HEK293 (cell line): ENCODE results near the gene ZNF488.

Experiments
- CTCF ChIA-PET: fragments of 350-600 bp; formaldehyde crosslinking; extraction: SDS; loops from one replicate; lab custom pipeline; 2021; ENCODE audit warnings: antibody characterized with exemption; lab: Yijun Ruan, JAX
- POLR2A ChIA-PET: fragments of 300-600 bp; formaldehyde crosslinking; extraction: SDS; loops from one replicate; lab custom pipeline; 2020; ENCODE audit warnings: antibody characterized with exemption, inconsistent platforms; lab: Yijun Ruan, JAX
- H3K27ac ChIP-seq: fragments of 200-500 bp; sonication (Bioruptor generic); 2 replicates; pipeline ENCODE4 v1.5.1; 2014; ENCODE audit warnings: low read depth, low read length, control low read depth, inconsistent platforms; ENCODE audit errors: extremely low read depth
- H3K36me3 ChIP-seq, 2 experiments: fragments of 200-500 bp in 1 of 2; sonication (Bioruptor generic) in 1 of 2; 1 replicate in 1 of 2; 2 replicates in 1 of 2; pipeline ENCODE4 v1.5.1; 2014 to 2017; ENCODE audit warnings: inconsistent platforms in 2 of 2, low read length in 2 of 2; ENCODE audit not compliant: control insufficient read depth in 2 of 2, insufficient read depth in 1 of 2
- H3K4me1 ChIP-seq: fragments of 200-500 bp; sonication (Bioruptor generic); 2 replicates; pipeline ENCODE4 v1.5.1; 2014; ENCODE audit warnings: mild to moderate bottlenecking, low read length, inconsistent platforms; ENCODE audit not compliant: control insufficient read depth, insufficient read depth
- H3K4me3 ChIP-seq: 2 replicates; pipeline ENCODE4 v1.5.1; 2011; ENCODE audit warnings: low read depth, mild to moderate bottlenecking, control low read depth, low read length, moderate library complexity
- H3K9me3 ChIP-seq: fragments of 200-500 bp; sonication (Bioruptor generic); 2 replicates; pipeline ENCODE4 v1.5.1; 2014; ENCODE audit warnings: low read depth, low read length, inconsistent platforms; ENCODE audit not compliant: control insufficient read depth, insufficient read depth
- CTCF ChIP-seq: fragments of 450-650 bp; formaldehyde crosslinking; IDR thresholded peaks from 2 replicates; pipeline ENCODE4 v1.5.1; 2016; ENCODE audit warnings: missing biosample characterization, missing genetic modification characterization
- IKZF3 ChIP-seq: fragments of 450-650 bp; IDR thresholded peaks from 2 replicates; pipeline ENCODE4 v1.5.0; 2018; ENCODE audit warnings: missing biosample characterization, mild to moderate bottlenecking, missing genetic modification characterization, moderate library complexity
- MEIS1 ChIP-seq: sonication (generic); formaldehyde crosslinking; IDR thresholded peaks from 2 replicates; pipeline ENCODE4 v1.8.1; 2022; ENCODE audit warnings: missing genetic modification reagents, mild to moderate bottlenecking, borderline replicate concordance
- SCRT1 ChIP-seq: fragments of 450-650 bp; formaldehyde crosslinking; IDR thresholded peaks from 2 replicates; pipeline ENCODE4 v1.5.1; 2016; ENCODE audit warnings: missing biosample characterization, missing genetic modification characterization, borderline replicate concordance
- SP7 ChIP-seq: fragments of 450-650 bp; formaldehyde crosslinking; IDR thresholded peaks from 2 replicates; pipeline ENCODE4 v1.5.1; 2016; ENCODE audit warnings: missing biosample characterization, missing genetic modification characterization
- ZBTB44 ChIP-seq: fragments of 450-650 bp; IDR thresholded peaks from 2 replicates; pipeline ENCODE4 v1.5.1; 2018; ENCODE audit warnings: missing biosample characterization, mild to moderate bottlenecking, missing genetic modification characterization
- ZNF114 ChIP-seq: fragments of 450-650 bp; formaldehyde crosslinking; IDR thresholded peaks from 2 replicates; pipeline ENCODE4 v1.5.0; 2017; ENCODE audit warnings: missing biosample characterization, missing genetic modification characterization
- ZNF133 ChIP-seq: fragments of 450-650 bp; formaldehyde crosslinking; IDR thresholded peaks from 2 replicates; pipeline ENCODE4 v1.5.1; 2016; ENCODE audit warnings: missing biosample characterization, missing genetic modification characterization
- ZNF169 ChIP-seq: fragments of 450-650 bp; formaldehyde crosslinking; IDR thresholded peaks from 2 replicates; pipeline ENCODE4 v1.5.1; 2016; ENCODE audit warnings: missing biosample characterization, missing genetic modification characterization
- ZNF354C ChIP-seq: fragments of 450-650 bp; formaldehyde crosslinking; IDR thresholded peaks from 2 replicates; pipeline ENCODE4 v1.5.1; 2016; ENCODE audit warnings: missing biosample characterization, missing genetic modification characterization, low read depth, borderline replicate concordance
- ZNF394 ChIP-seq: fragments of 450-650 bp; formaldehyde crosslinking; IDR thresholded peaks from 2 replicates; pipeline ENCODE4 v1.5.1; 2016; ENCODE audit warnings: missing biosample characterization, missing genetic modification characterization, mild to moderate bottlenecking, moderate library complexity, borderline replicate concordance
- ZNF48 ChIP-seq: fragments of 450-650 bp; formaldehyde crosslinking; IDR thresholded peaks from 2 replicates; pipeline ENCODE4 v1.5.1; 2016; ENCODE audit warnings: missing biosample characterization, missing genetic modification characterization
- ZNF501 ChIP-seq: fragments of 450-650 bp; formaldehyde crosslinking; IDR thresholded peaks from 2 replicates; pipeline ENCODE4 v1.5.1; 2016; ENCODE audit warnings: missing biosample characterization, missing genetic modification characterization
- ZNF518A ChIP-seq: fragments of 450-650 bp; formaldehyde crosslinking; conservative IDR thresholded peaks from 2 replicates; pipeline ENCODE4 v1.5.1; 2016; ENCODE audit warnings: low read depth, missing biosample characterization, missing genetic modification characterization
- ZNF585B ChIP-seq: fragments of 450-650 bp; formaldehyde crosslinking; IDR thresholded peaks from 2 replicates; pipeline ENCODE4 v1.5.1; 2016; ENCODE audit warnings: missing biosample characterization, missing genetic modification characterization
- ZNF623 ChIP-seq: fragments of 450-650 bp; formaldehyde crosslinking; IDR thresholded peaks from 2 replicates; pipeline ENCODE4 v1.5.1; 2016; ENCODE audit warnings: missing biosample characterization, missing genetic modification characterization
- ZNF626 ChIP-seq: fragments of 450-650 bp; sonication (Bioruptor Pico); formaldehyde crosslinking; IDR thresholded peaks from 2 replicates; pipeline ENCODE4 v1.5.1; 2018; ENCODE audit warnings: missing biosample characterization, missing genetic modification characterization, inconsistent platforms
- ZNF639 ChIP-seq: fragments of 450-650 bp; formaldehyde crosslinking; IDR thresholded peaks from 2 replicates; pipeline ENCODE4 v1.5.1; 2016; ENCODE audit warnings: missing biosample characterization, missing genetic modification characterization
- ZNF654 ChIP-seq: fragments of 450-650 bp; formaldehyde crosslinking; IDR thresholded peaks from 2 replicates; pipeline ENCODE4 v1.5.1; 2016; ENCODE audit warnings: low read depth, missing biosample characterization, missing genetic modification characterization
- ZNF76 ChIP-seq: fragments of 450-650 bp; formaldehyde crosslinking; IDR thresholded peaks from 2 replicates; pipeline ENCODE4; 2016; ENCODE audit warnings: low read depth, missing biosample characterization, missing genetic modification characterization, borderline replicate concordance
- ZNF777 ChIP-seq: fragments of 450-650 bp; formaldehyde crosslinking; IDR thresholded peaks from 2 replicates; pipeline ENCODE4 v1.5.1; 2017; ENCODE audit warnings: missing biosample characterization, missing genetic modification characterization, borderline replicate concordance
- ZXDB ChIP-seq: fragments of 450-650 bp; formaldehyde crosslinking; IDR thresholded peaks from 2 replicates; pipeline ENCODE4 v1.5.1; 2016; ENCODE audit warnings: missing biosample characterization, missing genetic modification characterization

ZNF488 gene

GRCh38 chr10:47362199-47362598 is 21.9 kb downstream of the ZNF488 start:
- H3K4me3 ChIP-seq, result no peak overlapping the region
- H3K4me1 ChIP-seq, result no peaks in the 10 kb centered on the region
- no peaks in the 10 kb centered on the region for H3K36me3 ChIP-seq
- H3K27ac ChIP-seq, result no peak overlapping the region
- TF ChIP-seq ZNF518A (tag by site-specific recombination) (no peak), IKZF3 (no peak), SP7 (no peak), ZNF623 (tag by site-specific recombination) (no peak), ZNF394 (tag by site-specific recombination) (no peak), ZNF76 (tag by site-specific recombination) (no peak), ZNF133 (tag by site-specific recombination) (no peak)
- no peaks in the 10 kb centered on the region for H3K9me3 ChIP-seq
- ChIA-PET CTCF (interaction anchor here (0.6 to 3.1 kb wide), 17 partner anchors 9 to 338 kb away, joined by 3 to 19 read pairs (median 4); no protein-coding TSS in a partner anchor), POLR2A (interaction anchor here (1.5 kb wide), 1 partner anchor 22 kb away, joined by 6 read pairs; the partner anchor contains the start of gene ZNF488)

GRCh38 chr10:47361293-47361692 is 22.8 kb downstream of the ZNF488 start:
- H3K36me3 ChIP-seq, result no peaks in the 10 kb centered on the region
- TF ChIP-seq ZNF654 (peak; percentile 11), ZNF639 (tag by site-specific recombination) (no peak), CTCF (tag by site-specific recombination) (peak; percentile 58), ZNF48 (no peak)
- CTCF ChIA-PET, result interaction anchor here (0.7 to 3.1 kb wide), 19 partner anchors 8 to 337 kb away, joined by 3 to 19 read pairs (median 4); no protein-coding TSS in a partner anchor
- POLR2A ChIA-PET, result interaction anchor here (1.5 kb wide), 1 partner anchor 23 kb away, joined by 6 read pairs; the partner anchor contains the start of gene ZNF488
- H3K27ac ChIP-seq, result no peak overlapping the region
- no peaks in the 10 kb centered on the region for H3K9me3 ChIP-seq
- no peak overlapping the region for H3K4me3 ChIP-seq
- H3K4me1 ChIP-seq, result no peaks in the 10 kb centered on the region

- Histone ChIP-seq H3K9me3 (no peaks in the 10 kb centered on the region), H3K27ac (no peak overlapping the region), H3K4me1 (no peaks in the 10 kb centered on the region), H3K36me3 (no peaks in the 10 kb centered on the region), H3K4me3 (no peak overlapping the region)
- ChIA-PET POLR2A (no interaction called here), CTCF (interaction anchor here (0.6 to 3.1 kb wide), 8 partner anchors 10 to 1131 kb away, joined by 3 to 19 read pairs (median 4); no protein-coding TSS in a partner anchor)
- TF ChIP-seq ZNF501, result no peak
- TF ChIP-seq ZNF354C (tag by site-specific recombination), result no peak
- no peak for TF ChIP-seq SCRT1 (tag by site-specific recombination)
- TF ChIP-seq ZNF169, result no peak
- TF ChIP-seq ZNF114 (tag by site-specific recombination), result no peak
- no peak for TF ChIP-seq ZBTB44
- TF ChIP-seq ZXDB (tag by site-specific recombination), result no peak
- TF ChIP-seq ZNF777 (tag by site-specific recombination), result no peak
- TF ChIP-seq ZNF626, result no peak
- no peak for TF ChIP-seq ZNF585B (tag by site-specific recombination)
- no peak for TF ChIP-seq MEIS1 (CRISPR knock-in tag)
These were observed 23.6 kb downstream of the ZNF488 start for GRCh38 chr10:47360419-47361040.
